ENCODE data around the gene CACNA2D2. TPM values are rescaled to one million over a fixed set of nuclear protein-coding genes. Genes with fewer than 3 reads are reported as not detected.

Gene CACNA2D2
- total RNA-seq, 1 donor from 2014 or later: 0.23 TPM

GRCh38 chr3:50356553-50356952, 146.9 kb downstream of the CACNA2D2 start:
- no peak for DNase-seq
- intact Hi-C loops (cut with micrococcal nuclease): loop anchor here (5.0 kb wide), 1 partner anchor 1031 kb away; the partner anchor contains the start of gene MANF
- Mint-ChIP-seq H3K4me3 (peak overlapping the region; percentile 98), H3K27me3 (no peaks in the 10 kb centered on the region), H3K36me3 (ENCODE audit: low read depth) (peaks cover 37% of the 10 kb centered on the region), H3K27ac (no peak overlapping the region), H3K4me1 (peaks cover 39% of the 10 kb centered on the region), H3K9me3 (no peaks in the 10 kb centered on the region)

- Mint-ChIP-seq H3K27ac (no peak overlapping the region), H3K4me1 (peaks cover 44% of the 10 kb centered on the region), H3K36me3 (ENCODE audit: low read depth) (peaks cover 39% of the 10 kb centered on the region), H3K27me3 (no peaks in the 10 kb centered on the region), H3K4me3 (peak overlapping the region; percentile 98), H3K9me3 (no peaks in the 10 kb centered on the region)
- intact Hi-C loops (cut with micrococcal nuclease): loop anchor here (5.0 kb wide), 1 partner anchor 1031 kb away; the partner anchor contains the start of gene MANF
- no peak for DNase-seq
Measured at GRCh38 chr3:50355829-50356552, 147.4 kb downstream of the CACNA2D2 start.

GRCh38 chr3:50354850-50355249, 148.6 kb downstream of the CACNA2D2 start:
- Mint-ChIP-seq H3K27ac (no peak overlapping the region), H3K4me1 (peaks cover 50% of the 10 kb centered on the region), H3K27me3 (no peaks in the 10 kb centered on the region), H3K36me3 (ENCODE audit: low read depth) (peaks cover 44% of the 10 kb centered on the region), H3K9me3 (no peaks in the 10 kb centered on the region), H3K4me3 (no peak overlapping the region)
- DNase-seq: no peak
- intact Hi-C loops (cut with micrococcal nuclease): loop anchor here (5.0 kb wide), 1 partner anchor 1032 kb away; the partner anchor contains the start of gene MANF

- no peak overlapping the region for H3K27ac Mint-ChIP-seq
- intact Hi-C loops (cut with micrococcal nuclease): no loop called here
Measured at GRCh38 chr3:50354186-50354764, 149.2 kb downstream of the CACNA2D2 start.

GRCh38 chr3:50353245-50354004, 150.0 kb downstream of the CACNA2D2 start:
- DNase-seq: no peak
- peaks cover 48% of the 10 kb centered on the region for H3K36me3 Mint-ChIP-seq (ENCODE audit: low read depth)
- peaks cover 48% of the 10 kb centered on the region for H3K4me1 Mint-ChIP-seq
- H3K27me3 Mint-ChIP-seq: no peaks in the 10 kb centered on the region
- no peaks in the 10 kb centered on the region for H3K9me3 Mint-ChIP-seq
- H3K27ac Mint-ChIP-seq: no peak overlapping the region
- H3K4me3 Mint-ChIP-seq: no peak overlapping the region
- intact Hi-C loops (cut with micrococcal nuclease): no loop called here

More at GRCh38 chr3:50354186-50354764, 149.2 kb downstream of the CACNA2D2 start:
- DNase-seq: no peak
- Mint-ChIP-seq H3K9me3 (no peaks in the 10 kb centered on the region), H3K36me3 (ENCODE audit: low read depth) (peaks cover 44% of the 10 kb centered on the region), H3K4me1 (peaks cover 46% of the 10 kb centered on the region), H3K27me3 (no peaks in the 10 kb centered on the region), H3K4me3 (no peak overlapping the region)

- no peaks in the 10 kb centered on the region for H3K9me3 Mint-ChIP-seq
- no peak overlapping the region for H3K27ac Mint-ChIP-seq
- no peak for DNase-seq
- peaks cover 46% of the 10 kb centered on the region for H3K4me1 Mint-ChIP-seq
- H3K36me3 Mint-ChIP-seq (ENCODE audit: low read depth): peaks cover 49% of the 10 kb centered on the region
- H3K4me3 Mint-ChIP-seq: no peak overlapping the region
- no peaks in the 10 kb centered on the region for H3K27me3 Mint-ChIP-seq
- intact Hi-C loops (cut with micrococcal nuclease): no loop called here
Measured at GRCh38 chr3:50352781-50353180, 150.7 kb downstream of the CACNA2D2 start.

GRCh38 chr3:50351323-50351697, 152.1 kb downstream of the CACNA2D2 start:
- intact Hi-C loops (cut with micrococcal nuclease): loop anchor here (1.0 to 2.0 kb wide), 4 partner anchors 8 to 217 kb away; partner anchors contain the start of genes HEMK1, HYAL3, NAA80 and TMEM115
- H3K4me1 Mint-ChIP-seq: peaks cover 37% of the 10 kb centered on the region
- no peaks in the 10 kb centered on the region for H3K9me3 Mint-ChIP-seq
- no peak for DNase-seq
- peak overlapping the region; percentile 97 for H3K27ac Mint-ChIP-seq
- H3K36me3 Mint-ChIP-seq (ENCODE audit: low read depth): peaks cover 41% of the 10 kb centered on the region
- no peaks in the 10 kb centered on the region for H3K27me3 Mint-ChIP-seq
- H3K4me3 Mint-ChIP-seq: peak overlapping the region; percentile 95

GRCh38 chr3:50350527-50351322, 152.7 kb downstream of the CACNA2D2 start, which contains the start of the genes CYB561D2 and NPRL2:
Gene CYB561D2 (plus strand): TSS chr3:50350862. CDS start chr3:50351434, 572 bp downstream.
Gene NPRL2 (minus strand): TSS chr3:50350775. CDS start chr3:50350652, 123 bp downstream.
- no peaks in the 10 kb centered on the region for H3K27me3 Mint-ChIP-seq
- H3K27ac Mint-ChIP-seq: peak within 1 kb of the TSS; percentile 97
- peak; percentile 100 for DNase-seq
- intact Hi-C loops (cut with micrococcal nuclease): loop anchor here (1.0 to 2.0 kb wide), 5 partner anchors 9 to 218 kb away; partner anchors contain the start of genes HEMK1, HYAL3, NAA80 and RASSF1
- peak within 1 kb of the TSS; percentile 95 for H3K4me3 Mint-ChIP-seq
- H3K9me3 Mint-ChIP-seq: no peaks in the 10 kb centered on the region
- peaks cover 40% of the 10 kb centered on the region for H3K4me1 Mint-ChIP-seq
- peaks cover 40% of the 10 kb centered on the region for H3K36me3 Mint-ChIP-seq (ENCODE audit: low read depth)

GRCh38 chr3:50350213-50350526, 153.3 kb downstream of the CACNA2D2 start:
- peaks cover 41% of the 10 kb centered on the region for H3K4me1 Mint-ChIP-seq
- H3K27ac Mint-ChIP-seq: peak overlapping the region; percentile 97

GRCh38 chr3:50347187-50347813, 156.1 kb downstream of the CACNA2D2 start:
- intact Hi-C loops (cut with micrococcal nuclease): loop anchor here (1.0 kb wide), 1 partner anchor 195 kb away; no protein-coding TSS in a partner anchor
- Mint-ChIP-seq H3K27me3 (no peaks in the 10 kb centered on the region), H3K27ac (no peak overlapping the region), H3K36me3 (ENCODE audit: low read depth) (peaks cover 26% of the 10 kb centered on the region), H3K9me3 (no peaks in the 10 kb centered on the region), H3K4me3 (no peak overlapping the region), H3K4me1 (peaks cover 44% of the 10 kb centered on the region)
- DNase-seq: peak; percentile 91

More at GRCh38 chr3:50350213-50350526, 153.3 kb downstream of the CACNA2D2 start:
- intact Hi-C loops (cut with micrococcal nuclease): loop anchor here (1.0 to 2.0 kb wide), 4 partner anchors 10 to 219 kb away; partner anchors contain the start of genes HEMK1, HYAL3, NAA80 and RASSF1
- Mint-ChIP-seq H3K4me3 (peak overlapping the region; percentile 95), H3K27me3 (no peaks in the 10 kb centered on the region), H3K36me3 (ENCODE audit: low read depth) (peaks cover 35% of the 10 kb centered on the region), H3K9me3 (no peaks in the 10 kb centered on the region)
- no peak for DNase-seq

GRCh38 chr3:50345586-50346234, 157.7 kb downstream of the CACNA2D2 start, which contains the start of gene ZMYND10:
Gene ZMYND10 (minus strand): TSS chr3:50345732. CDS start chr3:50345579, 153 bp downstream.
- Mint-ChIP-seq H3K4me3 (peak within 1 kb of the TSS; percentile 79), H3K27me3 (no peaks in the 10 kb centered on the region), H3K9me3 (no peaks in the 10 kb centered on the region), H3K27ac (peak within 1 kb of the TSS; percentile 57), H3K36me3 (ENCODE audit: low read depth) (peaks cover 20% of the 10 kb centered on the region), H3K4me1 (peaks cover 41% of the 10 kb centered on the region)
- intact Hi-C loops (cut with micrococcal nuclease): no loop called here
- peak; percentile 95 for DNase-seq

GRCh38 chr3:50345008-50345407, 158.4 kb downstream of the CACNA2D2 start:
- peaks cover 17% of the 10 kb centered on the region for H3K36me3 Mint-ChIP-seq (ENCODE audit: low read depth)
- DNase-seq: peak; percentile 62
- no peaks in the 10 kb centered on the region for H3K27me3 Mint-ChIP-seq
- intact Hi-C loops (cut with micrococcal nuclease): no loop called here
- H3K4me3 Mint-ChIP-seq: no peak overlapping the region
- no peak overlapping the region for H3K27ac Mint-ChIP-seq
- no peaks in the 10 kb centered on the region for H3K9me3 Mint-ChIP-seq
- H3K4me1 Mint-ChIP-seq: peaks cover 36% of the 10 kb centered on the region

All from activated CD4-positive, alpha-beta T cell treated with anti-CD3 and anti-CD28 coated beads, Interleukin-2, amount 10 ng/mL, durations not matched to agents 24 days and 14 days (primary cell).